H9 (cell line): ENCODE results near the gene PKNOX2. TPM values are rescaled to one million over a fixed set of nuclear protein-coding genes. Genes with fewer than 3 reads are reported as not detected.

Experiments used
- DNase-seq: peaks from one replicate; pipeline ENCODE4 v3.0.0-alpha.2; 2017
- H2AFZ ChIP-seq: one replicate; pipeline ENCODE4 v1.6.1; 2013; ENCODE audit warnings: mild to moderate bottlenecking, low read length, control low read depth, moderate library complexity
- H2AK5ac ChIP-seq: 2 replicates; pipeline ENCODE4 v1.6.1; 2013; ENCODE audit warnings: low read length, control low read depth, mixed read lengths; ENCODE audit not compliant: insufficient read length
- H2BK120ac ChIP-seq: one replicate; pipeline ENCODE4 v1.6.1; 2013; ENCODE audit warnings: low read depth, mild to moderate bottlenecking, low read length, control low read depth, inconsistent platforms; ENCODE audit not compliant: poor library complexity, severe bottlenecking
- H2BK12ac ChIP-seq: 2 replicates; pipeline ENCODE4 v1.6.1; 2013; ENCODE audit warnings: low read length, control low read depth, mixed read lengths, low read depth; ENCODE audit not compliant: insufficient read length
- H2BK15ac ChIP-seq: 2 replicates; pipeline ENCODE4 v1.6.1; 2013; ENCODE audit warnings: low read depth, low read length, control low read depth
- H2BK20ac ChIP-seq: one replicate; pipeline ENCODE4 v1.6.1; 2013; ENCODE audit warnings: low read depth, mild to moderate bottlenecking, low read length, control low read depth, inconsistent platforms; ENCODE audit not compliant: poor library complexity, severe bottlenecking
- H2BK5ac ChIP-seq: 2 replicates; pipeline ENCODE4 v1.6.1; 2013; ENCODE audit warnings: low read length, control low read depth, mixed read lengths; ENCODE audit not compliant: insufficient read length
- H3K14ac ChIP-seq: 2 replicates; pipeline ENCODE4 v1.6.1; 2013; ENCODE audit warnings: low read length, control low read depth; ENCODE audit not compliant: insufficient read depth
- H3K18ac ChIP-seq: 2 replicates; pipeline ENCODE4 v1.6.1; 2013; ENCODE audit warnings: low read depth, mild to moderate bottlenecking, mixed read lengths, low read length, control low read depth; ENCODE audit not compliant: insufficient read length
- H3K23ac ChIP-seq: 2 replicates; pipeline ENCODE4 v1.6.1; 2013; ENCODE audit warnings: low read length, control low read depth, mixed read lengths, low read depth; ENCODE audit not compliant: insufficient read length
- H3K23me2 ChIP-seq: 2 replicates; pipeline ENCODE4 v1.6.1; 2013; ENCODE audit warnings: low read depth, mild to moderate bottlenecking, mixed read lengths, low read length, control low read depth; ENCODE audit not compliant: insufficient read length, poor library complexity, severe bottlenecking
- H3K27ac ChIP-seq: 2 replicates; pipeline ENCODE4 v1.5.1; 2013; ENCODE audit warnings: low read length, control low read depth, mixed read lengths, low read depth; ENCODE audit not compliant: insufficient read length
- H3K27me3 ChIP-seq: 2 replicates; pipeline ENCODE4 v1.6.1; 2013; ENCODE audit warnings: low read length, control low read depth, inconsistent platforms; ENCODE audit not compliant: insufficient read depth
- H3K4ac ChIP-seq: 2 replicates; pipeline ENCODE4 v1.6.1; 2013; ENCODE audit warnings: low read depth, mild to moderate bottlenecking, control low read depth, inconsistent platforms, low read length, moderate library complexity
- H3K4me1 ChIP-seq: 2 replicates; pipeline ENCODE4 v1.6.1; 2013; ENCODE audit warnings: low read length, control low read depth, inconsistent platforms; ENCODE audit not compliant: insufficient read depth
- H3K4me2 ChIP-seq: 2 replicates; pipeline ENCODE4 v1.6.1; 2013; ENCODE audit warnings: low read length, control low read depth, mixed read lengths; ENCODE audit not compliant: insufficient read length, insufficient read depth
- H3K56ac ChIP-seq: 2 replicates; pipeline ENCODE4 v1.6.1; 2013; ENCODE audit warnings: low read depth, mild to moderate bottlenecking, mixed read lengths, low read length, control low read depth; ENCODE audit not compliant: insufficient read length
- H3K79me1 ChIP-seq: 2 replicates; pipeline ENCODE4 v1.6.1; 2013; ENCODE audit warnings: low read depth, mild to moderate bottlenecking, moderate library complexity, low read length, control low read depth, inconsistent platforms; ENCODE audit not compliant: insufficient read depth, poor library complexity, severe bottlenecking
- H3K79me2 ChIP-seq: 2 replicates; pipeline ENCODE4 v1.6.1; 2013; ENCODE audit warnings: low read length, control low read depth, inconsistent platforms; ENCODE audit not compliant: insufficient read depth
- H3K9ac ChIP-seq: 2 replicates; pipeline ENCODE4 v1.6.1; 2013; ENCODE audit warnings: low read length, control low read depth, mixed read lengths; ENCODE audit not compliant: insufficient read length; ENCODE audit errors: extremely low read depth
- H3K9me3 ChIP-seq: one replicate; pipeline ENCODE4 v1.6.1; 2013; ENCODE audit warnings: low read depth, low read length, inconsistent platforms; ENCODE audit not compliant: control insufficient read depth
- H3T11ph ChIP-seq: one replicate; pipeline ENCODE4 v1.6.1; 2013; ENCODE audit warnings: mild to moderate bottlenecking, low read length, control low read depth, inconsistent platforms
- H4K20me1 ChIP-seq: one replicate; pipeline ENCODE4 v1.6.1; 2013; ENCODE audit not compliant: control insufficient read depth, insufficient read length, insufficient read depth
- H4K5ac ChIP-seq: 2 replicates; pipeline ENCODE4 v1.6.1; 2013; ENCODE audit warnings: low read depth, mild to moderate bottlenecking, mixed read lengths, low read length, control low read depth; ENCODE audit not compliant: insufficient read length
- H4K8ac ChIP-seq: replicated peaks from 2 replicates; pipeline ENCODE4 v1.6.1; 2013; ENCODE audit warnings: low read length, control low read depth, mixed read lengths, low read depth; ENCODE audit not compliant: insufficient read length
- H4K91ac ChIP-seq: 2 replicates; pipeline ENCODE4 v1.6.1; 2013; ENCODE audit warnings: low read depth, mild to moderate bottlenecking, moderate library complexity, mixed read lengths, low read length, control low read depth; ENCODE audit not compliant: insufficient read length
- H3K27ac Mint-ChIP-seq, 3 experiments: 2 replicates in 2 of 3; 3 replicates in 1 of 3; pipeline ENCODE4 v1.8.0; 2020 to 2021; ENCODE audit warnings: mixed read lengths in 3 of 3, mild to moderate bottlenecking in 1 of 3, moderate library complexity in 1 of 3
- H3K27me3 Mint-ChIP-seq: 2 replicates; pipeline ENCODE4 v1.8.0; 2021; ENCODE audit warnings: low read depth, mild to moderate bottlenecking, moderate library complexity, mixed read lengths
- H3K36me3 Mint-ChIP-seq, 3 experiments: 2 replicates in 2 of 3; 3 replicates in 1 of 3; pipeline ENCODE4 v1.8.0; 2020 to 2021; ENCODE audit warnings: low read depth in 3 of 3, mixed read lengths in 3 of 3; ENCODE audit not compliant: insufficient read depth in 1 of 3
- H3K4me1 Mint-ChIP-seq, 2 experiments: 2 replicates each; pipeline ENCODE4 v1.8.0; 2020; ENCODE audit warnings: mixed read lengths in 2 of 2
- H3K4me3 Mint-ChIP-seq, 2 experiments: 2 replicates in 1 of 2; 3 replicates in 1 of 2; pipeline ENCODE4 v1.8.0; 2020 to 2021; ENCODE audit warnings: mild to moderate bottlenecking in 2 of 2, mixed read lengths in 2 of 2, moderate library complexity in 1 of 2
- H3K9me3 Mint-ChIP-seq, 2 experiments: 2 replicates in 1 of 2; 3 replicates in 1 of 2; pipeline ENCODE4 v1.8.0; 2020; ENCODE audit warnings: mild to moderate bottlenecking in 2 of 2, mixed read lengths in 2 of 2, moderate library complexity in 1 of 2
- WGBS: extraction: QIAGEN DNeasy Blood & Tissue Kit; methylation state at CpG from one replicate; pipeline ENCODE4 v1.1.7; 2013; ENCODE audit warnings: missing lambda C conversion rate, low lambda C conversion rate, mixed read lengths; ENCODE audit not compliant: insufficient read length; ENCODE audit errors: extremely low coverage; 5-methylcytosine and 5-hydroxymethylcytosine counted together
- total RNA-seq: library from RNA; stranded (reverse); gene quantifications from 2 replicates; pipeline ENCODE4 v1.2.1, GENCODE V29; 2021
- TF ChIP-seq, protein P1 (sequence below): fragments of 200-600 bp; sonication (generic); conservative IDR thresholded peaks from 3 replicates; pipeline ENCODE4 v1.8.0; 2021; ENCODE audit warnings: antibody characterized with exemption, mild to moderate bottlenecking

The PKNOX2 gene
- total RNA-seq, 1 experiment from 2014 or later = 1.3 TPM

DNA sequence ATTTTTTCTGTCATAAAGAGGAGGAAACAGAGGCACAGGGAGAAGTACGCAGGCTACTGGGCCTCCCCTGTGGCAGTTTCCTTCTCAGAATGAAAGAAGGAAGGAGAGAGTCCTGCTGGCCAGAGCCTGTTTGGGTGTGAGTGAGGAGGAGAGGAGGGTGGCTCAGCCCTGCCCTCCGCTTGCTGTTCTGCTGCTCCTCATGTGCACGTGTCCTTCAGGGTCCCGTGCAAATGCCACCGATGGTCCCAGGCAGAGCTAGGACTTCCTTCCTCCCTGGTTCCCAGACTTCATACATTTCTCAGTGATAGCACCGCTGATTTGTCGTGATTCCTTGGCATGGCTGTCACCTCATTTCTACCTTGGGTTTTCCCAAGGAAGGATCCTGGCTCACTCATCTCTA is 88.7 kb downstream of the PKNOX2 start:
- no peak overlapping the region for H3K4ac ChIP-seq
- no peak overlapping the region for H2BK5ac ChIP-seq
- Mint-ChIP-seq H3K4me1 (peaks cover 25 to 36% of the 10 kb centered on the region in 2 experiments), H3K36me3 (no peaks in the 10 kb centered on the region), H3K4me3 (no peak overlapping the region), H3K27ac (no peak overlapping the region), H3K27me3 (peaks cover 9% of the 10 kb centered on the region), H3K9me3 (no peaks in the 10 kb centered on the region)
- no peak overlapping the region for H4K5ac ChIP-seq
- H3K4me2 ChIP-seq = no peak overlapping the region
- H3K14ac ChIP-seq = no peak overlapping the region
- DNase-seq = no peak
- no CpG with 5 or more reads among the region's 7 CpGs for WGBS
- no peak overlapping the region for H2BK20ac ChIP-seq
- no peak overlapping the region for H3K23ac ChIP-seq
- TF ChIP-seq, protein P1, sequence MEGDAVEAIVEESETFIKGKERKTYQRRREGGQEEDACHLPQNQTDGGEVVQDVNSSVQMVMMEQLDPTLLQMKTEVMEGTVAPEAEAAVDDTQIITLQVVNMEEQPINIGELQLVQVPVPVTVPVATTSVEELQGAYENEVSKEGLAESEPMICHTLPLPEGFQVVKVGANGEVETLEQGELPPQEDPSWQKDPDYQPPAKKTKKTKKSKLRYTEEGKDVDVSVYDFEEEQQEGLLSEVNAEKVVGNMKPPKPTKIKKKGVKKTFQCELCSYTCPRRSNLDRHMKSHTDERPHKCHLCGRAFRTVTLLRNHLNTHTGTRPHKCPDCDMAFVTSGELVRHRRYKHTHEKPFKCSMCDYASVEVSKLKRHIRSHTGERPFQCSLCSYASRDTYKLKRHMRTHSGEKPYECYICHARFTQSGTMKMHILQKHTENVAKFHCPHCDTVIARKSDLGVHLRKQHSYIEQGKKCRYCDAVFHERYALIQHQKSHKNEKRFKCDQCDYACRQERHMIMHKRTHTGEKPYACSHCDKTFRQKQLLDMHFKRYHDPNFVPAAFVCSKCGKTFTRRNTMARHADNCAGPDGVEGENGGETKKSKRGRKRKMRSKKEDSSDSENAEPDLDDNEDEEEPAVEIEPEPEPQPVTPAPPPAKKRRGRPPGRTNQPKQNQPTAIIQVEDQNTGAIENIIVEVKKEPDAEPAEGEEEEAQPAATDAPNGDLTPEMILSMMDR = no peak
- H3T11ph ChIP-seq = no peak overlapping the region
- H3K18ac ChIP-seq = no peak overlapping the region
- H4K91ac ChIP-seq = no peak overlapping the region
- H3K79me2 ChIP-seq = no peaks in the 10 kb centered on the region
- no peak overlapping the region for H2AK5ac ChIP-seq
- 0 out of 2 replicates have a peak, but pooled peaks cover 3% of the 10 kb centered on the region for H3K4me1 ChIP-seq
- no peak overlapping the region for H3K9ac ChIP-seq
- H3K56ac ChIP-seq = no peak overlapping the region
- no peaks in the 10 kb centered on the region for H3K79me1 ChIP-seq
- H4K20me1 ChIP-seq = no peaks in the 10 kb centered on the region
- H2BK120ac ChIP-seq = no peak overlapping the region
- no peaks in the 10 kb centered on the region for H3K9me3 ChIP-seq
- no peak overlapping the region for H2BK12ac ChIP-seq
- no peak overlapping the region for H2AFZ ChIP-seq
- H4K8ac ChIP-seq = no peak overlapping the region
- H2BK15ac ChIP-seq = no peak overlapping the region
- peaks cover 3% of the 10 kb centered on the region for H3K23me2 ChIP-seq
- no peaks in the 10 kb centered on the region for H3K27me3 ChIP-seq
- H3K27ac ChIP-seq = no peak overlapping the region
